ENCODE measurements around the gene IRF8.

The IRF8 gene

DNA sequence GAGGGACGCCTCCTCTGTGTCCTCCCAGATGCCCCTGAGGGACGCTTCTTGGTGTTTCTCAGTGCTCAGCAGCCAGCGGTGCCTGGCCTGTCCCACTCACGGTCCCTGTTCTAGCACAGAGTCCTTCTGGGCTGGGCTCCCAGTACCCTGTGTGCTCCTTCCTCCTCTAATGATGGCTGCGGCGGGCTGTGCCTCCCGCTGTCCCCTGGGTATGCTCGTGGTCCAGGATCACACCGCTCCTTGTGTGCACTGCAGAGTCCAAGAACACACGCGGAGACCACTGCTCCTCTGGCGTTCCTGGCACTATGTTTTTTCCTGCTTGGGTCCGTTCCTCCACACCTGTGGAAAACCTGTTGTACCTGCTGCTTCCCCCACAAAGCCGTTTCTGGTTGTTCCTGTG lies 15.1 kb upstream of the IRF8 start:
- TF ChIP-seq, protein P1, sequence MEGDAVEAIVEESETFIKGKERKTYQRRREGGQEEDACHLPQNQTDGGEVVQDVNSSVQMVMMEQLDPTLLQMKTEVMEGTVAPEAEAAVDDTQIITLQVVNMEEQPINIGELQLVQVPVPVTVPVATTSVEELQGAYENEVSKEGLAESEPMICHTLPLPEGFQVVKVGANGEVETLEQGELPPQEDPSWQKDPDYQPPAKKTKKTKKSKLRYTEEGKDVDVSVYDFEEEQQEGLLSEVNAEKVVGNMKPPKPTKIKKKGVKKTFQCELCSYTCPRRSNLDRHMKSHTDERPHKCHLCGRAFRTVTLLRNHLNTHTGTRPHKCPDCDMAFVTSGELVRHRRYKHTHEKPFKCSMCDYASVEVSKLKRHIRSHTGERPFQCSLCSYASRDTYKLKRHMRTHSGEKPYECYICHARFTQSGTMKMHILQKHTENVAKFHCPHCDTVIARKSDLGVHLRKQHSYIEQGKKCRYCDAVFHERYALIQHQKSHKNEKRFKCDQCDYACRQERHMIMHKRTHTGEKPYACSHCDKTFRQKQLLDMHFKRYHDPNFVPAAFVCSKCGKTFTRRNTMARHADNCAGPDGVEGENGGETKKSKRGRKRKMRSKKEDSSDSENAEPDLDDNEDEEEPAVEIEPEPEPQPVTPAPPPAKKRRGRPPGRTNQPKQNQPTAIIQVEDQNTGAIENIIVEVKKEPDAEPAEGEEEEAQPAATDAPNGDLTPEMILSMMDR (IDR thresholded peaks at IDR 0.05; ENCODE audit: borderline replicate concordance, insufficient read depth, low read depth, low read length) = no peak
- H3K4me3 ChIP-seq (ENCODE audit: low read depth, low read length) = no peak overlapping the region

DNA sequence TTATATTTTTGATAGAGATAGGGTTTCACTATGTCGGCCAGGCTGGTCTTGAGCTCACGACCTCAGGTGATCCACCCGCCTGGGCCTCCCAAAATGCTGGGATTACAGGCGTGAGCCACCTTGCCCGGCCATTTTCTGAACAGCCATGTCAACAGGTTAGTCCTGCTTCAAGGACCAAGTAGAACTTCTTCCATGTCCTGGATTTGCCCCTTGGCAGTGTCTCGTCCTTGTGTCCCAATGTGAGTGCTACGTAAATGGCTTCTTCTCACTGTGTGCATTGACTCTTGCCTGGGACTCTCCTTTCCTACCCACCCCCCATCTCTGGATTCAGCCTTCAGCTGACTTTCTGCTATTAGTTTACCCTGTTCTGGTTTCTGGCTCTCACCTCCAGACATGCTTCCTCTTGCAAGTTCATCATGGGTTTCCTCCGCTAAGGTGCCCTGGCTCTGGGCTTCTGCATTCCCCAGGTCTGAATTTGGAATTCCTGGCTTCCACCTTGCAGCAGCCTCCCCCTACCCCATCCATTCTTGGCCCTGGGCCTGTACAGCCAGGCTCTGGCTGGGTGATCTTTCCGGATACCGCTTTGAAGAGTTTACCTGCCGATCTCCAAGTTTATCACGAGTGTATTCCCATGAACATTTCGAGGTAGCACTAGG lies 14.0 kb upstream of the IRF8 start:
- H3K4me3 ChIP-seq (ENCODE audit: low read depth, low read length) = no peak overlapping the region
- TF ChIP-seq, protein P1 (IDR thresholded peaks at IDR 0.05; ENCODE audit: borderline replicate concordance, insufficient read depth, low read depth, low read length) = no peak

DNA sequence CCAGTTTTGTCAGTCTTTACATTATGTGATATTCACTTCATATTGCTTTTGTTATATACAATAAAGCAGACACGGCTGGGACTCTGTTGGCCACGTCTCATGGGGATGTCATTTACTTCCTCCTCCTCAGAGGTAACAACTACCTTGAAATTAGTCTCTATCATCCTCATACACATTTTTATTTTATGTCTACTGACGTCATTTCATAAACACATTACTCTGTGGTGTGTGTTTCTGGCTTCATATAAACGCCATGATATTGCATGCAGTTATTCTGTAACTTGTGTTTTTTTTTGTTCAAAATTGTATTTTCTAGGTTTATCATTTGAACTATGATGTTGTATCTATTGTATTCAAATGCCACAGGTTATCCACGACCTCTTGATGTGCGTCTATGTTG lies 13.4 kb upstream of the IRF8 start:
- TF ChIP-seq, protein P1 (IDR thresholded peaks at IDR 0.05; ENCODE audit: borderline replicate concordance, insufficient read depth, low read depth, low read length) = no peak
- no peak overlapping the region for H3K4me3 ChIP-seq (ENCODE audit: low read depth, low read length)

DNA sequence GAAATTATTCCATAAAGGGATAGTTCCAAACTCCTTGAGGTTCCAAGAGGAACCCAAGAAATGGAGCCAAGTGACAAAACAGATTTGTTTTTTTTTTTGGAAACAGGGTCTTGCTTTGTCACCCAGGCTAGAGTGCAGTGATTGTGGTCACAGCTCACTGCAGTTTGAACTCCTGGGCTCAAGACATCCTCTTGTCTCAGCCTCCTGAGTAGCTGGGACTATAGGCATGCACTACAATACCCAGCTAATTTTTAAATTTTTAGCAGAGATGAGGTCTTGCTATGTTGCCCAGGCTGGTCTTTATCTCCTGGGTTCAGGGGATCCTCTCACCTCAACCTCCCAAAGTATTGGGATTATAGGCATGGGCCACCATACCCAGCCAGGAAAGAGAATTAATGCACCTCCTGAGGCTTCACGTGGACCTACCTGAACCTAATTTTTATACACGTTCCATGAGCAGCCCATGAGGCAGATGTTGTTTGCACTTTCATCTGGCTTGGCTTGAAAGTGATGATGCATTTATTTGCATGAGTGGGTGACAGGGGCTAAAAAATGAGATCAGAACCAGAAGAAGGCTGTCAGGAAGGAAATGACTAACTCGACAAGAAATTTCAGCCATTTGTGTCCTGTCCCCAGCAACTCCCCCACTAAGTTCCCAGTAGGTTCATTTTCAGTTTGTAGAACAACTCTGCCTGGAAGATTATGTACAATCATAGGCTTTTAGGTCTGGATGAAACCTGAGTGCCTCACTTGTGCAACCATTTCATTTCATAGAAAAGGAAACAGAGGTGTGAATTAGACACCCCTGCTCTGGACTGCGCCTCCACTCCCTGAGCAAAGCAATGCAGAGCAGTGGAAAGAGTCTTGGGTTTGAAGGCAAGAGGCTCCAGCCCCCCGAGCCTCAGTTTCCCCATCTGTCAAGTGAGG lies 10.3 kb upstream of the IRF8 start:
- H3K4me3 ChIP-seq (ENCODE audit: low read depth, low read length) = no peak overlapping the region
- TF ChIP-seq, protein P1 (IDR thresholded peaks at IDR 0.05; ENCODE audit: borderline replicate concordance, insufficient read depth, low read depth, low read length) = no peak

DNA sequence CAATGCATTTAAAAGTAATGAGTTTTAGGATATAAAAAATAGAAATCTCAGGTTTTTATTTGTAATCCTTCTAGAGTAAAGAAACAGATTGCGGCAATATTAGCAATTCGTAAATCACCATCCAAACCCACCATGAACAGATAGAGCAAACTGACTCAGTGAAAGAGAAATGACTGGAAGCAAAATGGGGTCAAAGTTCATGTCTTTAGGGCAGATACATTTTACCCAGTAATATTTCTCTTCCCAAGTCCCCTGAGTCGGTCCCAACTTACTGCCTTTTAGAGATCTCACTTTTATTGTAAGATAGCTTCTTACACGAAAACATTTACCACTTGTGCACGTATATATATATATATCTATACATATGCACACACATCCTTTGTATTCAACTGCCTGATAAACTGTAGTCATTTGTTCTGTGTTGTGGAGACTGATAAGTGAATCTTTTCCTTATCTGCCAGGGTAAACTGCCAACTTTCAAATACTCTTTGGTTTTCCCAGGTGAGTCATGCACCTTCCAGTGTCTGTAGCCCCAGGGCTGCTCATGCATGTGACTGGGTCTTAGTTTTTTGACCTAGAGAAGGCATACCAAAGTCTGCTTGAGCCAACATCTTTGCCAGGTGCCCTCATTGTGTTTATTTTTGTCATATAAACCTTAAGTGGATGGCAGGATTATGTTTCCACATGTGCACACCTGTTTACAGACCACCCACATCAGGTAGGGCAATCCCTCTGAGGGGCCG lies 7.8 kb upstream of the IRF8 start:
- TF ChIP-seq, protein P1 (IDR thresholded peaks at IDR 0.05; ENCODE audit: borderline replicate concordance, insufficient read depth, low read depth, low read length) = no peak
- H3K4me3 ChIP-seq (ENCODE audit: low read depth, low read length) = no peak overlapping the region

DNA sequence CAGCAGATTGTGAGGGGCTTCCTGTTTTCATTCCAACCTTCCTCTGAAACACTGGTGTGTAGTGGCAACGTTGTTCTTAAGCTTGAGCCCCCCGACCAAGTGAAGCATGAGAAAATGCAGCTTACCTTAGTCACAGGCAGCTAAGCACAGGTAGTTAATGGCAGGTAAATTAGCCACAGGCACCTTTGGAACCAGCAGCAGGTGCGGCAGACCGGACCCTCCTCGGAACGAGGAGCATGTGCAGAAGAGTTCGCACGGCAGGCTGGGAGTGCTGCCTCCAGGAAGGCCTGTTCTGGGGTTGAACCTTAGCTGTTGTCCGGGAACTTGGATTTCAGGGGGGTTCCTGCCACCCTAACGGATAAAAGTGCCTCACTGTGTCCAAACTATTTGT lies 7.2 kb upstream of the IRF8 start:
- H3K4me3 ChIP-seq (ENCODE audit: low read depth, low read length) = no peak overlapping the region
- TF ChIP-seq, protein P1 (IDR thresholded peaks at IDR 0.05; ENCODE audit: borderline replicate concordance, insufficient read depth, low read depth, low read length) = no peak

All from GM12875 (cell line).